NCI-H748 treated with DMSO at 0.1 percent for 48 hours (cell line): ENCODE data around the gene ZNF563.
A peak's percentile ranks its signal among the peaks of the same experiment; 100 is the strongest.

Experiments
- DNase-seq: peaks from one replicate; lab custom pipeline; 2025; lab: John Stamatoyannopoulos, UW

The ZNF563 gene

DNA sequence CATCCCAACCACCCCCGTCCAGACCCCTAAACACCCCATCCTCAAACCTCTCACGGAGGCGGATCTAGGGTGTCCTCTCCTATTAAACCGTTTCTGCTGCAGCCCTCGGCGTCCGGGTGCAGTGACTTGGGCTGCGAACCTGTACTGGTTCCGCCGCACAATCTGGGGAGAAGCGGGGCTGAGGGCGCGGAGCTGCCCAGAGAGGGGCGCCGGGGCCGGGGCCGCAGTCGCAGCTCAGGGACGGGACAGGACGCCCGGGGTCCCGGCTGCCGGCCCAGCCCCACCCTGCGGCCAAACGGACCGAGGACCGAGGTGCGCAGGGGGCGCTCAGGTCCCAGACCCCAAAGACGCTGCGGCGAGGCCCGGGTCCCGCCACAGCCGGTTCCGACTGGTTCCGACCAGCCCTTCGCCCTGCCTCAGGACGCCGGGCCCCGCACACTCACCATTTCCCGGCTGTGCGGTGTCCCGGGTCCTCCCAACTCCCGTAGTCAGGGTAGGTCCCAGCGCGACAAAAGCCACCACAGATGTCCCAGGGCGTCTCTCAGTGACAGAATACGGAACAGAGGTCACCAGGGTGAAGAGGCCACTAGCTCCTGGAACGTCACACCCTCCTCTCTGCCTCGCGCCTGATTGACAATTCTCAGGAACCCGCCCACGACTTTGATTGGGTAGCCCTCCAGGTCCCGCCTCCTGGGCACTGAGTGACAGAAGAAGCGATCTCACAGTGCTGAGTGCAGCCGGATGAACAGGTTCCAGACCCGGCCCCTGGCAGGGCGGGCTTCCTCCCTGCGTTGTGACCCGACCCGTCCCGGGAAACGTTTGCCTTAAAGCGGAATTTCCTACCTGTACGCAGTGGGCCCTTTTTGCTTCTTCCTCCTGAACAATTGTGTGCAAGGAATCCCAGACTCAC is 38.9 kb downstream of the ZNF563 start, which contains the start of gene ZNF44:
TSS of gene ZNF44 (minus strand) at position 635 of the 910 bp plus-strand sequence. CDS start at position 446, 189 bp downstream.
- peak; percentile 74 for DNase-seq

GRCh38 chr19:12293777-12294248 is 39.6 kb downstream of the ZNF563 start:
- DNase-seq = no peak

DNA sequence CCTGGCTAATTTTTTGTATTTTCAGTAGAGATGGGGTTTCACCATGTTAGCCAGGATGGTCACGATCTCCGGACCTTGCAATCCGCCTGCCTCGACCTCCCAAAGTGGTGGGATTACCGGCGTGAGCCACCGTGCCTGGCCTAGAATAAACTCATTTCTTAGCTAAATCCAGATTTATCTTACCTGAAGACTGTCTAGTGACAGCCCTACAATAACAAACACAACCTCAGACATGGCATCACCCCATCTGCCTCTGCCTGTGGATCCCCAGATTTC is 43.7 kb downstream of the ZNF563 start:
- DNase-seq = no peak

DNA sequence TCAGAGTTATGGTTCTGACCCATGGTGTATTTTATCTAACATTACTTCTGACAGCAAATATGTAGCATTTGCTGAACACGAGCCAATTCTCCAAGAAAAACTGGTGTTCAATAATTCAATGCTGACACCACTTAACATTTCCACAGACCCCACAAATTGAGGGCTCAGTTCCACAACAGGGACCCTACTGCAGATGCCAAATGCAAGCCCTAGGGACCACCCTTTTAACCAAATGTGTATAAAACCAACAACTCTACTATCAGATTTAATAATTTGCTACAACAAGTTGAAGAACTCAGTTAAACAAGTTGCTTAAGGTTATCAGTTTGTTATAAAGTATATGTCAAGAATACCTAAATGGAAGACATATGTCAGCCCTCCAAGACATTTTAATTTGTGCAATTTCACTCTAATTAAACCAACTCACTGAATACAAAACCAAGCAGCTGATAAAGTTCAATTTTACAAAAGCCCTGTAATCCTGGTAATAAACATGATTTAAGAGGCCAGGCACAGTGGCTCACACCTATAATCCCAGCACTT is 45.4 kb downstream of the ZNF563 start:
- no peak for DNase-seq

DNA sequence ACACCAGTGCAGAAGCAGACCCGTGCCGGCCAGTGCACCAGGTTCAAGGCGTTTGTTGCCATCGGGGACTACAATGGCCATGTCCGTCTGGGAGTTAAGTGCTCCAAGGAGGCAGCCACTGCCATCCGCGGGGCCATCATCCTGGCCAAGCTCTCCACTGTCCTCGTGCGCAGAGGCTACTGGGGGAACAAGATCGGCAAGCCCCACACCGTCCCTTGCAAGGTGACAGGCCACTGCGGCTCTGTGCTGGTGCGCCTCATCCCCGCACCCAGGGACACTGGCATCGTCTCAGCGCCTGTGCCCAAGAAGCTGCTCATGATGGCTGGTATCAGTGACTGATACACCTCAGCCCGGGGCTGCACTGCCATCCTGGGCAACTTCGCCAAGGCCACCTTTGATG is 48.8 kb downstream of the ZNF563 start:
- DNase-seq = no peak

GRCh38 chr19:12284226-12284625 is 49.2 kb downstream of the ZNF563 start:
- no peak for DNase-seq

GRCh38 chr19:12278713-12279112 is 54.7 kb downstream of the ZNF563 start:
- no peak for DNase-seq

DNA sequence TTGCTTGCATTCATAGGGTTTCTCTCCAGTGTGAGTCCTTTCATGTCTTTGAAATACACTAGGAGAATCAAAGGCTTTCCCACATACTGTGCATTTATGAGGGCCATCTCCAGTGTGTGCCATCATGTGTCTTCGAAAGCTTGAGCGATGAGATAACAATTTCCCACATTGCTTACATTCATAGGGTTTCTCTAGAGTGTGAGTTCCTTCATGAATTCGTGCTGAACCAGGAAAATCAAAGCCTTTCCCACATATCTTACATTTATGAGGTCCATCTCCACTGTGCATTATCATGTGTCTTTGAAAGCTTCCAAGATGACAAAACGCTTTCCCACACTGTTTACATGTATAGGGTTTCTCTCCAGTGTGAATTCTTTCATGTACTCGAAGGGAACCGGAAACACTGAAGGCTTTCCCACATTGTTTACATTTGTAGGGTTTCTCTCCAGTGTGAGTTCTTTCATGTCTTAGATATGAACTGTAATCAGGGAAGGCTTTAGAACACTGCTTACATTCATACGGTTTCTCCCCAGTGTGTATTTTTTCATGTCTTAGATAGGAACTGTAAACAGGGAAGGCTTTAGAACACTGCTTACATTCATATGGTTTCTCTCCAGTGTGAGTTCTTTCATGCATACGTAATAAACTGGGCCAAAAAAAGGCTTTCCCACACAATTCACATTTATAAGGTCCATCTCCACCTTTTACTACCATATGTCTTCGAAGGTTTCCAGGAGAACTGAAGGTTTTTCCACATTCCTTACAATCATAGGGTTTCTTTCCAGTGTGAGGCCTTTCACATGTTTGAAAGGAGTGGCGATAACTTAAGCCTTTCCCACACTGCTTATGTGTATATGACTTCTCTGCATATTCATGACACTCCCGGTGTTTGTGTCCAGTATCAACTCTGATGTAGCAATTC is 60.2 kb downstream of the ZNF563 start:
- DNase-seq = no peak

DNA sequence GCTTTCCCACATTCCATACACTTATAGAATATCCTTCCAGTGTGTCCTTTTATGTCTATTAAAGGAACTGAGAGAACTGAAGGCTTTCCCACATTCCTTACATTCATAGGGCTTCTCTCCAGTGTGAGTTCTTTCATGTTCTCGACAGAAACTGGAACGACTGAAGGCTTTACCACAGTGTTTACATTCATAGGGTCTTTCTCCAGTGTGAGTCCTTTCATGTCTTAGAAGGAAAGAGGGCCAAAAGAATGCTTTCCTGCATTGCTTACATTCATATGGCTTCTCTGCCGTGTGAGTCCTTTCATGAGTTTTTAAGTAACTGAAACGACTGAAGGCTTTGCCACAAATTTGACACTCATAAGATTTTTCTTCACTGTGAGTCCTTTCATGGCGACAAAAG is 61.0 kb downstream of the ZNF563 start:
- DNase-seq = no peak

DNA sequence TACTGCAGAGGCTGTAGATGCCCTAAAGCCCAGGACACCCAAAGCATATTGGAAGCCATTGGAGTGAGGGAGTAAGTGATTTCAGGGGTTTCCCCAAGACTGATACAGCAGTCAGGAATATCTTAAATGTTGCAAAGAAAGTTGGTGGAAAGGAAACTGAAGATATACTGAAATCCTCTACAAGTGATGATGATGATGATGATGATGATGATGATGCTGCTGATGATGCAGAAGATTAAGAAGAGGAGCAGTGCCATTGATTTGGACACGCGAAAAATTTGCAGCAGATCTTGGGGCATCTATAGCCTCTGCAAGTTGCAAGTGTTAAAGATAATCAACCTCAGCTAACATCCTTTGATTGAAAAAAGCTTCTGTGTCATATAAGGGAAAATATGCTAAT is 62.6 kb downstream of the ZNF563 start:
- DNase-seq = no peak
